Measurements from ENCODE around the gene ADGRV1.
"Not testable (repeated sequence)": the region's sequence is repeated elsewhere in the genome, so short reads cannot be mapped to it uniquely, and the experiment has no call there.

Gene ADGRV1

GRCh38 chr5:90955001-90955635, 396.5 kb downstream of the ADGRV1 start:
- no peak for DNase-seq

- DNase-seq, result no peak
Measured at GRCh38 chr5:90956511-90957097, 398.0 kb downstream of the ADGRV1 start.

DNA sequence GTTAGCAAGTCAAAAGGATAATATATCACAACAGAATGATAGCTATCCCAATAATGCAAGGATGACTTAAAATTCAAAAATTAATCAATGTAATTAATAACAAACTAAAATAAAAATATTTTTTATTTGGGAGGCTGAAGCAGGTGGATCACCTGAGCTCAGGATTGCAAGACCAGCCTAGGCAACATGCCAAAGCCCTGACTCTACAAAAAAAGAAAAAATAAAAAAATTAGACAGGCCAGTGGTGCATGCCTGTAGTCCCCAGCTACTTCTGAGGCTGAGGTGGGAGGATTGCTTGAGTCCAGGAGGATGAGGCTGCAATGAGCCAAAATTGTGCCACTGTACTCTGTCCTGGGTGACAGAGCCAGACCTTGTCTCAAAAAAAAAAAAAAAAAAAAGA, 399.3 kb downstream of the ADGRV1 start:
- no peak for DNase-seq

GRCh38 chr5:90959262-90959661, 400.7 kb downstream of the ADGRV1 start:
- no peak for DNase-seq

GRCh38 chr5:90962481-90962880, 403.9 kb downstream of the ADGRV1 start:
- no peak for DNase-seq

DNA sequence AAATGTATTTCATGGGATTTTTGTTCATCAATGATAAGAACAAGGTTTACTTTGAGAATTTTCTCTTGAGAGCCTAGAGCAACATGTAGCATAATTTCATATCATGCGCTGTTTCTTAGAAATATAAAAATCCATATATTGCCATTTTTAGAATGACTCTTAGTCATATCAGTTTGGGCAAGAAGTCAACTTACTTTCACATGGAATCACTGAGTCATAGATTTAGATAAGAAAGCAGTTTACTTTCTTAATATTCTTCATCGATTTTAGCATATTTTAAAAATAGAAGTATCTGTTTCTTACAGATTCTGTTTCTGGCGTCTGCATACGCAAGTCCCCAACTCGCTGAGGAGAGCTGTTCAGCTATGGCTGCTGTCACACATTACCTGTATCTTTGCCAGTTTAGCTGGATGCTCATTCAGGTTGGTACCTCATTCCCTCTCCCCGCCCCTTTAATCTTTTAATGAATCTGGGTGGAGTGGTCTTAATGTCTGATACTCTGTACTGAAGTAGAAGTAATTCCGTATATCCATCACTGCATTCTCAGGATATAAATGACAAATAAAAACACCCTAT, 406.6 kb downstream of the ADGRV1 start:
- DNase-seq, result no peak

DNA sequence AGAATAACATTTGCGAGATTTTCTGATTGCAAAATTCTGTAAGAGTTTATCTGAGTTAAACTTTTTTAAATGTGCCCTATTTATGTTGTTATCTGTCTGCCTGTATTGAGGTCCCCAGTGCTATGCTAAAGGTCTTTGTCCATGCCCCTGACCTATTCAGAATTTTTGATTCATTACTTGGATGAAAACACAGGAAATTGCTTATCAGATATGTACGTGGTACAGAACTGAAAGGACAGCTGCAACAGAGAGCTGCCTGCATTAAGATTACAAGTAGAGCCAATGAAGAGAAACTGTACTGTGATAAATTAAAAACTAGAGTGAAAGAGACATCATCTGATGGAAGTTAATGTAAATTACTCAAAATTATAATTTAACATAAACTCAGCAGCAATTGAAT, 408.8 kb downstream of the ADGRV1 start:
- DNase-seq, result no peak

- DNase-seq, result no peak
Measured at GRCh38 chr5:90967851-90968250, 409.3 kb downstream of the ADGRV1 start.

- DNase-seq, result no peak
Measured at GRCh38 chr5:90968319-90968718, 409.7 kb downstream of the ADGRV1 start.

- DNase-seq, result not testable (repeated sequence)
Measured at GRCh38 chr5:90969945-90970344, 411.3 kb downstream of the ADGRV1 start.

GRCh38 chr5:90981177-90981576, 422.6 kb downstream of the ADGRV1 start:
- DNase-seq, result no peak

DNA sequence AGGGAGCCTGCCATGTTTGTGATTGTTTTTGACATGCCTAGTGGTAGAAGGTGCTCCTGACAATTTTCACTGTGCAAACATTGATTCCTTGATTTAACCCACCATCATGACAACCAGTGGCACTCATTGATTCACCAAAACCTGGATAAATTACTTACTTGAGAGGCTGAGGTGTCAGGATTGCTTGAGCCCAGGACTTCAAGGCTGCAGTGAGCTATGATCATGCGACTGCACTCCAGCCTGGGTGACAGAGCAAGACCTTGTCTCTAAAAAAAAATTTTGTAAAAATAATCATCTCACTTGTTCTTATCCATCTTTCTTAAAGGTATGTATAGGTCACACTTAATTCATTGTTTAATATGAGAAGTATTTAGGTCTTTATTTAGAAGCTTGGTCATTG, 423.2 kb downstream of the ADGRV1 start:
- DNase-seq, result no peak

GRCh38 chr5:90982576-90982975, 424.0 kb downstream of the ADGRV1 start:
- no peak for DNase-seq

- DNase-seq, result no peak
Measured at GRCh38 chr5:90983148-90983547, 424.6 kb downstream of the ADGRV1 start.

- DNase-seq, result no peak
Measured at GRCh38 chr5:90983711-90984124, 425.1 kb downstream of the ADGRV1 start.

DNA sequence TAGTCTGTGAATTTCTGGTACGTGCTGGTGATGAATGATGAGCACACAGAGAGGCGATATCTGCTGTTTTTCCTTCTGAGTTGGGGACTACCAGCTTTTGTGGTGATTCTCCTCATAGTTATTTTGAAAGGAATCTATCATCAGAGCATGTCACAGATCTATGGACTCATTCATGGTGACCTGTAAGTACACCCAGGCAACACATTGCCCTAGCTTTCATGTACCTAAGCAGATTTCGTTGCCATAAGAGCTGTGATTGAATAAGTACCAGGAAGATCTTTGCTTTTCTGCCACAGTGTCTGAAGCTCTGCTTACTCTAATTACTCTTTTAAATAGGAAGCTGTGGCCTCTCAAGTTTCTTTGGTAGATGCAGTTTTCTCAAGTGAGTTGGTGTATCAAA, 426.7 kb downstream of the ADGRV1 start:
- no peak for DNase-seq

- DNase-seq, result no peak
Measured at GRCh38 chr5:90987726-90988125, 429.1 kb downstream of the ADGRV1 start.

DNA sequence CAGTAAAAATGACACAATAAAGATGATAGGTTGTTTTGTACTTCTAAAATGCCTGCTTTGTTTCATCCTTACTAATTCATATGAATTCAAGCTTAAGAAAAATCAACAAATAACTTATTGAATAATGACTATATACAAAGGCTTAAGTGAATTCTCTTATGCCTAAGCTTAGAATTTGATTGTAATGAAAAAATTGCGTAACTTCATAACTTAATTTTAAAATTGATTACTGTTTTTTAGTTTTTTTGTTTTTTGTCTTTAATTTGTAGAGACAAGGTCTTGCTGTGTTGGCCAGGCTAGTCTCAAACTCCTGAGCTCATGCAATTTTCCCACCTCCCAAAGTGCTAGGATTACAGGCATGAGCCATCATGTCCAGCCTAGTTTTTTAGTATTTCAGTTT, 432.6 kb downstream of the ADGRV1 start:
- DNase-seq, result no peak

DNA sequence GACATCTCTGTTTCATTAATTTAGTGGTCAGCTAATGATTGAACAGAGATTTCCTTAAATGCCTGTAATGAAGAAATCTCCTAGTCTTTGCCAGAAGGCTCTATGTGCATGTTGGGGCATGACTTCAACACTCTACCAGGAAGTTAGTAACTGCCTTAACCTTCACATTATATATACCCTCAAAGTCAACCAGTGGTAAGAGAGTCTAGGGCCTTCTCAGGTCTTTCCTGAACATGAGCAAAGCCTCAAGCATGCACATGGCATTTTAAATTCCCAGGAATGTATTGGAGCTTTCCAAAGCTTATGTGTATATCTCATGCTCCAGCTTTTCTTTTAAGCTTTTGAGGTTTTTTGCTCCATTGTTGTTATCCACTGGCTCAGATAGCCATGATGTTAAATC, 436.2 kb downstream of the ADGRV1 start:
- no peak for DNase-seq

DNA sequence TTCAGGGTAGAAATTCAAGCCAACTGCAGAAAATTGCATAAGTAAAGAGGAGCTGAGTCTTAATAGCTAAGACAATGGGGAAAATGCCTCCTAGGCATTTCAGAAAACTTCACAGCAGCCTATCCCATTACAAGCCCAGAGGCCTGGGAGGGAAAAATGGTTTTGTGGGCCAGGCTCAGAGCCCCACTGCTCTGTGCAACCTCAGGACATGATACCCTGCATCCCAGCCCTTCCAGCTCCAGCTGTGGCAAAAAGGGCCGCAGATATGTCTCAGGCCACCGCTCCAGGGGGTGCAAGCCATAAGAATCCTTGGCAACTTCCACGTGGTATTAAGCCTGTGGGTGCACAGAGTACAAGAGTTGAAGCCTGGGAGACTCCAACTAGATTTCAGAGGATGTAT, 437.5 kb downstream of the ADGRV1 start:
- DNase-seq, result no peak

DNA sequence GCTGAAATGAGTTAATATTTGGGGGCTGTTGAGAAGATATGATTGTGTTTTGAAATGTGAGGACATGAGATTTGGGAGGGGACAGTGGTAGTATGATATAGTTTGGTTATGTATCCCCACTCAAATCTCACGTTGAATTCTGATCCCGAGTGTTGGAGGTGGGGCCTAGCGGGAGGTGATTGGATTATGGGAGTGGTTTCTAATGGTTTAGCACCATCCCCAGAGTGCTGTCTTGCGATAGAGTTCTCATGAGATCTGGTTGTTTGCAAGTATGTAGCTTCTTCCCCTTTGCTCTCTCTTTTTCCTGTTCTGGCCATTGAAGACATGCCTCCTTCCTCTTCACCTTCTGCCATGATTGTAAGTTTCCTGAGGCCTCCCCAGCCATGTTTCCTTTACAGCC, 438.5 kb downstream of the ADGRV1 start:
- DNase-seq, result no peak

DNA sequence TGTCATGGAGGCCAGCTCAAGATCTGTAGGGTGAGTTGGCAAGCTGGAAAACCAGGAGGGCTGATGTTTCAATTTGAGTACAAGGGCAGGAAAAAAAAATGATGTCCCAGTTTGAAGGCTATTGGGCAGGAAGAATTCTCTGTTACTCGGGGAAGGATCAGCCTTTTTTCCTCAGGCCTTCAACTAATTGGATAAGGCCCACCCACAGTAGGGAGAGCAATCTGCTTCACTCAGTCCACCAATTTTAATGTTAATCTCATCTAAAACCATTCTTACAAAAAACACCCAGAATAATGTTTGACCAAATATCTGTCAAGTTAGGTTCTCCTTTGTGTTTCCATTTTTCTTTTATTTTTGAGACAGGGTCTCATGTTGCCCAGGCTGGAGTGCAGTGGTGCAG, 442.1 kb downstream of the ADGRV1 start:
- no peak for DNase-seq

DNA sequence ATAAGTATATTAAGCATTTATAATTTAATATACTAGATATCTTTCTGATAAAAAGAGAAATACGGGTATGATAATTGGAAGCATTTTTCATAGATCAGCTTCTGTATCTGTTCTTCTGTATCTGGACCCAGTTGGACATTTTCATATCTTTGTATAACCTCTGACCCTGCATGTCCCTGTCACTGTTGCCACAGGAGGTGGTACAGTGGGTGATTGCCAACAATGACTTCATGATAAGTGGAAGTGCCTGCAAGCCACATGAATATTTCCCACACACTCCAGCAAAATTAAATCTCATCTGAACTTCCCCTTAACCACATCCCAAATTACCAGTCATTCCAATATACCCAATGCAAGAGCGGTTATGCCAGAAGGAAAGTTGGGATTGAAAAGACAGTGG, 448.1 kb downstream of the ADGRV1 start:
- no peak for DNase-seq

DNA sequence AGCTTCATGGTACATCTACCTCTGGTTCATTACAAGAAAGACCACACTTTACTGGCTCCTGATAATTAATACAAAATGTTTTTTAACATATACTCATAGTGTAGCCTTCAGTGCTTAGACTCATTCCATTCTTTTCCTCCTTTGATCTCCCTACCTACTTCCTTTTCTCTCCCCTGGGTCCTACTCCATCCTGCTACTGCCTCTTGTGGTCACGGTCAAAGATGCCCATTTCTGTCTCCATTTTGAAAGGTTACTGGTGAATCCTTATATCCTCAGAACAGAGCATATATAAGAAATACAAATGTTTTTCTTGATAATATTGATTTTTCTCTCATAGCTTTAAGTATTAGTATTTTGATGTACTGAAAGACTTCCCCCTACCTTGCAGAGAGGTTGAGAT, 448.7 kb downstream of the ADGRV1 start:
- no peak for DNase-seq

Data from stimulated activated CD4-positive, alpha-beta T cell treated with anti-CD3 and anti-CD28 coated beads, Interleukin-2, amount 100 ng/mL, for 48 hours (primary cell).